SKM-1 (cell line): ENCODE results near the gene RNH1.

Experiments used
- DNase-seq: peaks from one replicate; lab custom pipeline; 2025; ENCODE audit not compliant: unreplicated experiment; lab: John Stamatoyannopoulos, UW

Gene RNH1

DNA sequence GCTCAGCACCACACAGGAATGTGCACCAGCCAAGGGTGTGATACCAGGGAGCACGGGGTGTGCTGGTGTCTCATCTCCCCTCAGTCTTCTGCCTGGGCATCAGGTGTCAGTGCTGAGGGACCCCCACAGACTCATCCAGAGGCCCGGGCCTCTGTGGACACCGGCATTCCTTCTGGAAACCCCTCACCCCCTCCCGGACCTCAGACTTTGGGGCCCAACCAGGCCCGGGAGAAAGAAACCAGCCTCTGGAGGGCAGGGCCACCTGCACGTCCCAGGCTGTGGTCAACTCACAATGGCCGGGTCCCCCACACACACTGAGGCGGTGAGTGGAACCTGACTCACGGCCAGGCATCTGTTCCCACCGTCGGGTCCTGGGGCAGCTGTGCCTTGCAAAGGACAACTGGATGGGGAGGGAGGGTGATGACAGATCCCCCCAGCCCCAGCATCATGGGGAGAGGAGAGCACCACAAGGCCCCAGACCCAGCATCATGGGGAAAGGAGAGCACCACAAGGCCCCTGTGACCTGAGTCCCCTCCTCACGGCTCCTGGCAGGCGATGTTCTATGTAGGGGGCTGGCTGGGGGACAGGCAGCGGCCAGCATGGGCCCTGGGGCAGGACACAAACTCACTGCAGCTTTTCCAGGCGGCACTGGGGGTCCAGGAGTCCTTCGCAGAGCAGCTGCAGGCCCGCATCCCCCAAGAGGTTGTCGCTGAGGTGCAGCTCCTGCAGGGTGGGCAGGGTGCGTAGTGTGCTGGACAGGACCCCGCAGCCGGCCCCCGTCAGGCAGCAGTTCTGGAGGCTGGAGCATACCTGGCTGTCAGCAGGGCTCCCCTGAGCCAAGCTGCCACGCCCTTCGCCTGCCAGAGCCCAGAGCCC is 7.6 kb downstream of the RNH1 start:
- DNase-seq: no peak

DNA sequence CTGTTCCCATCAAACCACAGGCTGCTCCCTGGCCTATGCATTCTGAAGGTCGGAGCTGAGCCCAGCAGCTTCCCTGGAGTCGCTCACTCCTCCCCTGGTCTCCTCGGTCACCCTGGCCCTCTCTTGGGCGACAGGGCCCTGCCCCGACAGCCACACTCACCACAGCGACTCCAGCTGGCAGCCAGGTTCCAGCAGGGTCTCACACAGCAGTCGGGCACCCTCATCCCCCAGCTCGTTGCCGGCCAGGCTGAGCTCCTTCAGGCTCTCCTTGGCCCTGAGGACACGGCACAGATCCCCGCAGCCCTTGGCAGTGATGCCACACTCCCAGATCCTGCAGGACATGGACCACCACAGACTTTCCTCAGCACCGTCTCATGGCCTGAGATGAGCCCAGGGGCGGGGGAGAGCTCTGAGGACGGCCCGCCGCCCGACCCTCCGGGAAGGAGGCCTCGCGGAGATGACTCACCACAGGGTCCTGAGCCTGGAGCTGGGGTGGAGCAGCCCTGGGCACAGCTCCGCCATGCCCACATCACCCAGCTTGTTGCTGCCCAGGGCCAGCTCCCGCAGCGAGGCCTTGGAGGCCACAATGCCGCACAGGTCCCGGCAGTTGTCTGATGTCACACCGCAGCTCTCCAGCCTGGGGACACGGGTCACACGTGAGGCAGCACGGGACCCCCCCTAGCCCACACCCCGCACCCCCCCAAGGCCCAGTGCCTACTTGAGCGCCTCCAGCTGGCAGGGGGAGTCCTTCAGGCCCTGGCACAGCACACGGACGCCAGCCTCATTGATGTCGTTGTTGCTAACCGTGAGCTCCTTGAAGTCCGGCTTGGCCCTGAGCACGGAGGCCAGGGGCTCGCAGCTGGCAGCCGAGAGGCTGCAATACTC is 8.5 kb downstream of the RNH1 start:
- DNase-seq: no peak

DNA sequence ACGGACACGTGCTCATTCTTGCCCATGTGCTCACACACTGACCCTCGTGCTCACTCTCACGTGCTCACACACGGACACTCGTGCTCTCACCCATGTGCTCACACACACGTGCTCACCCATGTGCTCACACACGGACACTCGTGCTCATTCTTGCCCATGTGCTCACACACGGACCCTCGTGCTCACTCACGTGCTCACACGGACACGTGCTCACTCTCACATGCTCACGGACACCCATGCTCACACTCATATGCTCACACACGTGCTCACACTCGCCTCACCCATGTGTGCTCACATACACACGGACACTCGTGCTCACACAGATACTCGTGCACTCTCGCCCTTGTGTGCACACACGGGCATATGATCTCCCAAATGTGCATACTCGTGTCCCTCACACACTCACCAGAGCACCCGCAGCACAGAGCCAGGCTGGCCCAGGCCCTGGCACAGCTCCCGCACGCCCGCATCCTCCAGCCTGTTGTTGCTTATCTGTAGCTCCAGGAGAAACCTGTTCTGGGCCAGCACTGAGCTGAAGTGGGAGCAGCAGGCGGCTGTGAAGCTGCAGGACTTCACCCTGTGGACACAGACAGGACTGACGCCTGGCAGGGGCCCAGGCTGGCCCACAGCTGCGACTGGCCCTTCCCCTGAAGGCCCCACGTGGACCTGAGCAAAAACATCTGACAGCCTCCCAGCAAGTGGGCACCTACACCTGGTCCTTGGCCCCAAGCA is 9.3 kb downstream of the RNH1 start:
- no peak for DNase-seq

DNA sequence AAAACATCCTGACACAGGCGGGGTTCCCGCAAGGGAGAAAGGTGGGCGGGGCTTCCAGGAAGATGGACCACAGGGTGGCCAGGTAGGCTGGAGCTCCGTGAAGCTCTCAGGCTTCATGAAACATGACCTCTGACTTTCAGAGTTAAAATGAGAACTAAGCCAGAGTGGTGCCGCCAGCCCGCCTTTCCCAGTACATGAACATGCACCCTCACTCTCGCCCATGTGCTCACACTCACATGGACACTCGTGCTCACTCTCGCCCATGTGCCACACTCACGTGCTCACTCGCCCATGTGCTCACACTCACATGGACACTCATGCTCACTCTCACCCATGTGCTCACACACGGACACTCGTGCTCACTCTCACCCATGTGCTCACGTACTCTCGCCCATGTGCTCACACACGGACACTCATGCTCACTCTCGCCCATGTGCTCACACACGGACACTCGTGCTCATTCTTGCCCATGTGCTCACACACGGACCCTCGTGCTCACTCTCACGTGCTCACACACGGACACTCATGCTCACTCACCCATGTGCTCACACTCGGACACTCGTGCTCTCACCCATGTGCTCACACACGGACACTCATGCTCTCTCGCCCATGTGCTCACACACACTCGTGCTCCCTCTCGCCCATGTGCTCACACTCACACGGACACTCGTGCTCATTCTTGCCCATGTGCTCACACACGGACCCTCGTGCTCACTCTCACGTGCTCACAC is 10.0 kb downstream of the RNH1 start:
- no peak for DNase-seq

DNA sequence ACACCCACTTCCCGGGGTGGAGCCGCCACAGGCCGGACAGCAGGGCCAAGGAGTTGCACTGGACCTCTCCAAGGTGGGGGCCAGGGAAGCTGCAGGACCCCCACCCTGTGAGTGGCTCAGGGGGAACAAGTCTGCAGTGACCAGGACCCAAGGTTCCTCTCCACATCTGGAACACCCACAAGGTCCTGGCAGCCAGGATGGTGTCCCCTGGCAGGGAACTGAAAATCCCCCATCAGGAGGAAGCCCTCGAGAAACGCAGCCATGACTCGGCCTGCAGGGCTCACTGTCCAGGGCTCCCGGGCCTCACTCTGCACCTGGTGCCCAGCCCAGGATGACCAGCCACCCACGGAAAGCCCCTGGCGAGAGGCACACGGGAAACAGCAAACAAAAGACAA is 11.5 kb downstream of the RNH1 start:
- no peak for DNase-seq

DNA sequence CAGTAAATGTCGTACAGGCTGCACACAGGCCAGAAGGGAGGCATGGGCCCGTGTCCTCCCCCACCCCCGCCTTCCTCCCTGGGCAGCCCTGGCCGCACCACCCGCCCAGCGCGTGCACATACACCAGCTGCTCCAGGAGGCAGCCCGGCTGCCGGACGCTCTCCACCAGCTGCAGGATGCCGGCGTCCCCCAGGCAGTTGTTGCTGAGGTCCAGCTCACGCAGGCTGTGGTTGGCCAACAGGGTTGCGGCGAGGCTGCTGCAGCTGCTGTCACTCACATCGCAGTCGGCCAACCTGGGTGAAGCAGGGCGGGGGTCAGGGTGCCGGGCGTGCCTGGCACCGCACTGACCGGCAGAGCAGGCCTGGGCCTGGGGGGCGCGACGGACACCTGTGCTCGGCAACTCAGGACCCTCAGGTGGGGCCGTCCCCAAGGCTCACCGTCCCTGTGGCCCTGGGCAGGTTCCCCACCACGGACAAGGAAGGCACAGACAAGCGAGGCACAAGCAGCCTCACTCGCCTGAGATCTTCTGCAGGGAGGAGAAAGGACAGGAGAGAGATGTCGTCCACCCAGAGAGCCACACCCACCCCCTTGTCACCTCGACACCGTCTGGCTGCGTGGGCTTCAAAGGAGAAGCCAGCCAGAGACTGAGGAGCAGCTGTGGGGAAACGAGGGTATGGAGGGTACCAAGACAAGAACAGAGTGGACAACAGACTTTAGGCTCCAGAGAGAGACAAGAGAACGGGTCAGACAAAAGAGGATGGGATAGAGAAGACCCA is 12.1 kb downstream of the RNH1 start:
- DNase-seq: no peak

DNA sequence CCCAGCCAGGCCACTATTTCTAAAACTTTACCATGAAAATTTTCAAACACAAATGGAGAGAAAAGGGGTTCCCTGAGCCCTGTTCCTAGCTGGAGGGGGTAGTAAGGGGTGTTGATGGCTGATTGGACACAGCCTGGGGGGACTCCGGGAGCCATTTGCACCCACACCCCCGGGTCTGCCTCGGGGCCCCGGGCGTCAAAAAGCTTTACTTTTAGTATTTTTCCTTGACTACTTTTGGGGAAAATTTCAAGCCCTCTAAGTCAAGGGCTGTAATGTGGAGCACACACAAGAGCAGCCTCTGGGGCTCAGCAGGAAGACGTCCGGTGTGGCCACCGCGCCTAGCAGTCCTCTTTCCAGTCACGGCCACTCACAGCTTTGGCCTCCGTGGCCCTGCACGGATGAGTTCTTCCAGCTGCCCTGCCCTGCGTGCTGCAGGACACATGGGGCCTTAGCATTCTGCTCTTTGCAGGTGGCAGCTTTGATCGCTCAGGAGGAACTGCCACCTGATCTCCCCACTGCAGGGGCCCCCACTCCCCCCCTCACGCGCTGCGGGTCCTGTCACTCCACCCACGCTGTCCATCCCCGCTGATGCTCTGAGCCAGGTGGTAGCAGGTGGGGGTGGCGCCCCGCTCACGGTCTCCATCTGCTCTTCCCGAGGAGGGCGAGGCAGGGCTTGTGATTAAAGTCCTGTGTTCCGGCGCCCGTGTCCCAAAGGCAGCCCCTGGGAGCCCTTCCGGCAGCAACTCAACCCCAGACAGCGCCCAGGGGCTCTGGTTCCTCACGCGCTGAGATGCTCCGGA is 14.4 kb downstream of the RNH1 start:
- no peak for DNase-seq

DNA sequence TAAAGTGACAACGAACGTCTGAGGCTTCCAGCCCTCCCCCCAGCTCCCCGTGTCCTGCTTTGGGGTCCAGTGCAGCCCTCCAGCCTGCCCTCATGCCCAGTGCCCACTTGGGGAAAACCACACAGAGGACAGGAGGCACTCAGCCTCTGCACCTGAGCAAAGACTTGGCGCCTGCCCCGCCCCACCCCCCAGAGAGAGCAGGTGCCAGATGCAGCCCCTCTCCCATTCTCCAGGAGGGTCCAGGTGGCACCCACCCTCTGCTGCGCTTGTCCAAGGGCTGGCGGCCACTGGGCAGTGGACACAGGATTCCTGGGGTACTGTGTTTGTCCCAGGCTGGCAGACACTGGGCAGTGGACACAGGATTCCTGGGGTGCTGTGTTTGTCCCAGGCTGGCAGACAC is 15.7 kb downstream of the RNH1 start:
- DNase-seq: no peak

DNA sequence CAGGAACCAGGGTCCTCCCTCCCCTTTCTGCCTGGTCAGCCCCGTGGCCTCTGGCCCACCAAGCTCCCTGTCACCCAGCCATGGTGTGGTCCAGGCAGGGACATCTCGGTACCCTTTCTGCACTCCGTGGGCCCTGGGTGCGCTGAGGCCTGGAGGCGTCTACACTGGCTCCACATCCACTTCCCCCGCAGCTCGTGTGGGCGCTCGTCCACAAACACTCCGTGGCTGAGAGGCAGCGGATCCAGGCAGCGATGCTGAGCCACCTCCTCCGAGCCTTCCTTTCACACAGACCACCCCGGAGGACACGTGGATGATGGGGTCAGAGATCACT is 16.1 kb downstream of the RNH1 start:
- no peak for DNase-seq

DNA sequence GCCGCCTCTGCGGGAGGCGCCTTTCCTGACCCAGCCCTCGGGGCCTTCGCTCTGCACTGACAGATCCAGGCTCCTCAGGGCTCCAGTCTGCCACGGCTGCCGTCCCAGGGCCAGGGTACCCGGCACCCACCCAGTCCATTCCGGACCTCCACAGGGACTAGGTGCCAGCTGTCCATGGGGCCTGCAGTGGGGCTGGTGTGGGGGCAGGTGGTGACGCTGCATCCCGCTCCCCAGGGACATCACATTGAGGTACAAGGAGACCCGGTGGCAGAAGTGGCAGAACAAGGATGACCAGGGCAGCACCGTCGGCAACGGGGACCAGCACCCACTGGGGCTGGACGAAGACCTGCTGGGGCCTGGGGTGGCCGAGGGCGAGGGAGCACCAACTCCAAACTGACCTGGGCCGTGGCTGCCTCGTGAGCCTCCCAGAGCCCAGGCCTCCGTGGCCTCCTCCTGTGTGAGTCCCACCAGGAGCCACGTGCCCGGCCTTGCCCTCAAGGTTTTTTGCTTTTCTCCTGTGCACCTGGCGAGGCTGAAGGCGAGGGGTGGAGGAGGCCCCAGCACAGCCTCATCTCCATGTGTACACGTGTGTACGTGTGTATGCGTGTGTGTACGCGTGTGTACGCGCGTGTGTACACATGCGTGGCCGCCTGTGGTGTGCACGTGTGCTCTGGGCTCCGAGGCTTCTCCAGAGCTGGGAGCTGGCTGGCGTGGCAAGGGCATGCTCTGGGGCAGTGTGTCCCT is 16.7 kb downstream of the RNH1 start:
- no peak for DNase-seq

DNA sequence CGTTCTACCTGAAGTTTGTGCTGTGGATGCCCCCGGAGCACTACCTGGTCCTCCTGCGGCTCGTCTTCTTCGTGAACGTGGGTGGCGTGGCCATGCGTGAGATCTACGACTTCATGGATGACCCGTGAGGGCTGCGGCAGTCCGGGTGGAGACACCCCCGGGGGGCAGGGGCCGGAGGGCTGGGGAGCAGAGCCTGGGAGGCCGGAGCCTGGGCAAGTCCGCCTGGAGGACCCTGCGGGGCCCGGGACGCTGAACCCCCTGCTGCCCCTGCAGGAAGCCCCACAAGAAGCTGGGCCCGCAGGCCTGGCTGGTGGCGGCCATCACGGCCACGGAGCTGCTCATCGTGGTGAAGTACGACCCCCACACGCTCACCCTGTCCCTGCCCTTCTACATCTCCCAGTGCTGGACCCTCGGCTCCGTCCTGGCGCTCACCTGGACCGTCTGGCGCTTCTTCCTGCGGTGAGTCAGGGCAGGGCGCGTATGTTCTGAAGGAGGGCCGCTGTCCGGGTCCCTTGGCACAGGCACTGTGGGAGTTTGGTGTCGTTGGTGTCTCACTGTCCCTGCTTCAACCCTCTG is 17.3 kb downstream of the RNH1 start:
- DNase-seq: no peak

DNA sequence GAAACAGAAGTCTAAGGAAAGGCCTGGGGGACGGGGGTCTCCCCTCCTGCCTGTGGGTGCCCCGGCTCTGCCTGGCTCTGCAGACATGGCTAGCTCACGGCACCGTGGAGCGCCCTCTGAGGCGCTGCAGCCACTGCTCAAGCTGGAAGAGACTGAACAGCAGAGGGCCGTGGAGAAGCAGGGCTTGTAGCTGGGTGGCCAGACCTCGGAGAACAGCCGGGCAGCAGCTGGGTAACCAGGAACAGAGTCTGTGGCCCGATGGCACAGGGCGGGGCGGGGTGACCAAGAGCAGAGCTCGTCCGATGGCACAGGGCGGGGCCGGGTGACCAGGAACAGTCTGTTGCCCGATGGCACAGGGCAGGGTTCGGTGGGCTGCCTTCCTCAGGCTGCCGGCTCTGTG is 18.1 kb downstream of the RNH1 start:
- no peak for DNase-seq

DNA sequence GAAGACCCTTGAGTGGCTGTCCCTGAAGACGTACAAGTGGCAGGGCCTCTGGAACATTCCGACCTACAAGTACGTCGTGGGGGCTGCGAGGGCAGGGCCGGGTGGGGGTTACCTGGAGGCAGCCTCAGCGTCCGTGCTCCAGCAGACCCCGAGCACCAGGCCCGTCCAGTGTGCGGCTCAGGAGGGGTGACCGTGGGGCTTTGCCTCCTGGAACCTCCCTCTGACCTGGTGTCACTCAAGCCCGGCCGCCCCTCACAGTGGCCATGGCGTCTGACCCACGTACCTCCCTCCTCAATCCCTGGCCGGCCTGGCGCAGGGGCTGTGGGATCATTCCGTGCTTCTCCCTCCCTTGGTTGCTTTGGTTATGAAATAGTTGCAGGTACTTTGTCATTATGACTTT is 18.5 kb downstream of the RNH1 start:
- no peak for DNase-seq

DNA sequence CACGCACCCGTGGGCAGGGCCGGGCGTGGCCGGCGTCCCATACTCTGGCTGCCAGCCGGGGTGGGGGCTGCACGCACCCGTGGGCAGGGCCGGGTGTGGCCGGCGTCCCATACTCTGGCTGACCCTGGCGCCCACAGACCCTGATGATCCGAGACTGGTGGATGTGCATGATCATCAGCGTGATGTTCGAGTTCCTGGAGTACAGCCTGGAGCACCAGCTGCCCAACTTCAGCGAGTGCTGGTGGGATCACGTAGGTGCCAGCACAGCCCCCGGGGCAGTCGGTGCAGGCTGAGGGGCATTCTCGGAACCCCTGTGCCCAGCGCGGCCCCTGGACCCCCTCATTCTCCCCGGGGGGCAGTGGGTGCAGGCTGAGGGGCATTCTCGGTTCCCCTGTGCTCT is 19.0 kb downstream of the RNH1 start:
- no peak for DNase-seq

DNA sequence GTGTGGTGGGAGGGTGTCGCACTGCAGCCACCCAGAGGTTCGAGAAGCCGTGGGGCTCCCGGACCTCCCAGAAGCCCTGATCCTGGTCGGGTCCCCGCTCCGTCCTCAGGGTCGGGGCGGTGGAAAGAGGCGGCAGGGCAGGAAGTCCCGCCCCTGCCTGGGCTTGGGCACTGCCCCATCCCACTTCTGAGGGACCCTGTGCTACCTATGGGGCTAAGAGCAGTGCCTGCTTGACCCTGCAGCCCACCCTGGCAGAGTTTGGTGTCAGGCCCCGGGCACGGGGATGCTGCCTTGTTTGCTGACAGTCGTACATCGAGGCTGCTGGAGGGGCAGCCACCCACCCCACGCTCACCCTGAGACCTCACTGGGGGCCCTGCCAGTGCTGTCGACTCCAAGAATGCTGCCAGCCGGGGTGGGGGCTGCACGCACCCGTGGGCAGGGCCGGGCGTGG is 19.4 kb downstream of the RNH1 start:
- no peak for DNase-seq

DNA sequence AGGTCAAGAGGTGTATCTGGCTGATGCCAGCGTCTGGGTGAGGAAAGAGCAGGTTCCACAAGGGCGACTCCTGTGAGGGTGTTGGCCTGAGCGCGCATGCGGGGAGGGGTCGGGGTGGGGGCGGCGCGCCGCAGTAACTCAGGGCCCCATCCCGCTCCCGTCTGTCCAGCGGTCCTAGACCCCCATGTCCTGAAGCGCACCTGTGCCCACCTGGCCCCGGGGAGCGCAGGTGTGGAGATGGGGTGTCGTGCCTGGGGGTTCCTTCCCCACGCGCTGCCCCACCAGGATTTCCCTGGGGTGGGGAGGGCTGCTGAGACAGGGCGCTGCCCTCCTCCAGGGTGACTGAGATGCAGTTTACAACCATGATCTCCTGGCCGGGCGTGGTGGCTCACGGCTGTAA is 20.9 kb downstream of the RNH1 start:
- no peak for DNase-seq

DNA sequence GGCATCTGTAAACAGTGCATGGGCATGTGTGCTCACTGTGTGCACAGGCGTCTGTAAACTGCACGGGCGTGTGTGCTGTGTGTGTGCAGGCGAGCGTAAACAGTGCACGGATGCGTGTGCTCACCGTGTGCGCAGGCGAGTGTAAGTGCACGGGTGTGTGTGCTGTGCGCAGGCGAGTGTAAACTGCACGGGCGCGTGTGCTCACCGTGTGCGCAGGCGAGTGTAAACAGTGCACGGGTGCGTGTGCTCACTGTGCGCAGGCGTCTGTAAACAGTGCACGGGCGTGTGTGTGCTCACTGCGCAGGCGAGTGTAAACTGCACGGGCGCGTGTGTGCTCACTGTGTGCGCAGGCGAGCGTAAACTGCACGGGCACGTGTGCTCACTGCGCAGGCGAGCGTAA is 22.4 kb downstream of the RNH1 start:
- DNase-seq: no peak

DNA sequence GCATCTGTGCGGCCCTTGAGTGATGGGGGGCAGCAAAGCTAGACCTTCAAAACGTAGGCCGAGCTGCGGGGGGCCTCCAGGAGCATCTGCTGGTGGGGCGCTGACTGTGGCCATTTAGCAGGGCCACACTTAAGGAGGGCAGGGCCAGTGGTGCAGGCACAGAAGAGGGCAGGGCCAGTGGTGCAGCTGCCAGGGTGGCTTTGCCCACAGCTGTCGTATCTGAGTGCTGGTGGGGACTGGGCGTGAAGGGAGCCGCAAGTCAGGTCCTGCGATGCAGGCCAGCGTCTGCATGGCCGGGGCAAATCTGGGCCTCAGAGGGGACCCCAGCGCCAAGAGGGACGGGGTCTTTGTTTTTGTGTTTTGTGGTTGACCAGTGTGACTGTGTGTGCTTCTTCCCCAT is 27.7 kb downstream of the RNH1 start:
- DNase-seq: no peak
